NCI-H2029 treated with DMSO at 0.1 percent for 48 hours (cell line): ENCODE measurements around the gene SSPN.
"Not testable (repeated sequence)": the region's sequence is repeated elsewhere in the genome, so short reads cannot be mapped to it uniquely, and the experiment has no call there.

Experiments used
- DNase-seq: peaks from one replicate; lab custom pipeline; 2025; lab: John Stamatoyannopoulos, UW

The SSPN gene

GRCh38 chr12:26229910-26230309 lies 34.5 kb downstream of the SSPN start:
- DNase-seq: no peak

GRCh38 chr12:26231470-26231869 lies 36.1 kb downstream of the SSPN start:
- no peak for DNase-seq

- DNase-seq: no peak
These were observed 36.5 kb downstream of the SSPN start for GRCh38 chr12:26231921-26232320.

GRCh38 chr12:26233631-26234030 lies 38.3 kb downstream of the SSPN start:
- no peak for DNase-seq

GRCh38 chr12:26235465-26235864 lies 40.1 kb downstream of the SSPN start:
- DNase-seq: not testable (repeated sequence)

- DNase-seq: no peak
These were observed 43.2 kb downstream of the SSPN start for GRCh38 chr12:26238341-26239121.

- DNase-seq: no peak
These were observed 43.9 kb downstream of the SSPN start for GRCh38 chr12:26239122-26239851.

- DNase-seq: no peak
These were observed 44.8 kb downstream of the SSPN start for GRCh38 chr12:26239852-26240815.

GRCh38 chr12:26241080-26241479 lies 45.7 kb downstream of the SSPN start:
- no peak for DNase-seq

GRCh38 chr12:26242683-26243082 lies 47.3 kb downstream of the SSPN start:
- DNase-seq: no peak

GRCh38 chr12:26244503-26244902 lies 49.1 kb downstream of the SSPN start:
- no peak for DNase-seq

GRCh38 chr12:26245175-26245942 lies 50.0 kb downstream of the SSPN start:
- DNase-seq: no peak

GRCh38 chr12:26246483-26247164 lies 51.3 kb downstream of the SSPN start:
- DNase-seq: no peak

- no peak for DNase-seq
These were observed 52.5 kb downstream of the SSPN start for GRCh38 chr12:26247873-26248272.

- DNase-seq: no peak
These were observed 55.4 kb downstream of the SSPN start for GRCh38 chr12:26250801-26251200.

GRCh38 chr12:26251600-26251999 lies 56.2 kb downstream of the SSPN start:
- no peak for DNase-seq

- no peak for DNase-seq
These were observed 57.6 kb downstream of the SSPN start for GRCh38 chr12:26252946-26253345.

- no peak for DNase-seq
These were observed 60.7 kb downstream of the SSPN start for GRCh38 chr12:26255893-26256645.

GRCh38 chr12:26264215-26264838 lies 69.0 kb downstream of the SSPN start:
- no peak for DNase-seq

GRCh38 chr12:26265606-26266005 lies 70.2 kb downstream of the SSPN start:
- DNase-seq: no peak
